ENCODE results near the gene SGCA. TPM values are rescaled to one million over a fixed set of nuclear protein-coding genes. Genes with fewer than 3 reads are reported as not detected.

SGCA gene
- polyA plus RNA-seq, 4 donors: 0.82 to 1.2 (median 0.89) TPM

DNA sequence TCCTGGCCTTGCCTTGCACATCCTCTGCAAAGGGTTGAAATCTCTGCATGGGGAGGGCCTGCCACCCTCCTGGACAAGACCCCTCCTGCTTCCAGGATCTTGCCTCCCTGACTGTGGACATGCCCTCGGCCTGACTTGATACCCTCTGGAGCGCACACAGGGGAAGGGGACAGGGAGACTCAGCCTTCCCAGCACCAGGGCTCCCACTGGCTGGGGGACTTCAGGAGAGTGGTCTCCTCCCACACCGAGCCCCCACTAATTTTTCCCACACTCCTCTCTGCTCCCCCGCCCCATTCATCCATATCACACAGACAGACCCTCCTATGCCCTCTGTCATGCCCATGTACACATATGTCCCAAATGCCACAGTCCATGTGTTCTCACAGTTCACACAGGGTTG is 14.3 kb downstream of the SGCA start:
- no peak for DNase-seq (ENCODE audit: low read depth in 4 of 4, low spot score in 2 of 4)

DNA sequence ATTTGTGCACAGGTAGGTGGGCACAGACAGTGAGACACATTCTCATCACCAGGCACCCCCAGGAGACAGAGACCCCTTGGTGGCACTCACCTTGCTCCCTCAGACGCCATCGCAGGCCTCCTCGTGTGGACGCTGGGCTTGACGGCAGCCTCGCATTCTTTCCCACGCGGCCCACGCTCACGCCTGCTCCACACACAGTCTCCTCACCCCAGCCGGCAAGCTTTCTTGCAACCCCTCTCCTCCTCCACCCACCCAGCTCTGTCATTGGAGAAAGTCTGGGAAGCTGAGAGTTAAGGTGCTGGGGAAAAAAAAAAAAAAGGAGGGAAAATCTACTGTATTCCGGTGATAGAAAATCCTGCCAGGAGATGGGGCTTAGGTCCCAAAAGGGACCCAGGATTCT is 14.8 kb downstream of the SGCA start:
- DNase-seq (ENCODE audit: low read depth in 4 of 4, low spot score in 2 of 4): no peak

DNA sequence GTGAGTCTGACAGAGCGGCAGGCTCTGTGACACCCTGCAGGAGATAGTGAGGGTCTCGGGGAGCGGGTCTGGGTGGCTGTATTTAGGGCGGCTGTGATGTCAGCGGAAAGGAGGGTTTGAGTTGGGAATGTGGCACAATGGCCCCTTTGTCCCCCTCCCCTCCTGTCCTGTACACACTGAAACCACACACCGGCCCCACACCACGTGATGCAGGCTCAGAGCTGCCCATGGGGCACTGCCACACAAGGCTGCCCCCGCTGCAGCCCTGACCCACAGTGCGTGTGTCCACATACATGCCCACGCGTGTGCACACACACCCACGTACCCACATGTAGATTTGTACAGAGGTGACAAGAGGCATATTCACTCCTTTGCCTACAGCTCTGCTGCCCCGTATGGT is 15.3 kb downstream of the SGCA start:
- DNase-seq (ENCODE audit: low read depth in 4 of 4, low spot score in 2 of 4): no peak

DNA sequence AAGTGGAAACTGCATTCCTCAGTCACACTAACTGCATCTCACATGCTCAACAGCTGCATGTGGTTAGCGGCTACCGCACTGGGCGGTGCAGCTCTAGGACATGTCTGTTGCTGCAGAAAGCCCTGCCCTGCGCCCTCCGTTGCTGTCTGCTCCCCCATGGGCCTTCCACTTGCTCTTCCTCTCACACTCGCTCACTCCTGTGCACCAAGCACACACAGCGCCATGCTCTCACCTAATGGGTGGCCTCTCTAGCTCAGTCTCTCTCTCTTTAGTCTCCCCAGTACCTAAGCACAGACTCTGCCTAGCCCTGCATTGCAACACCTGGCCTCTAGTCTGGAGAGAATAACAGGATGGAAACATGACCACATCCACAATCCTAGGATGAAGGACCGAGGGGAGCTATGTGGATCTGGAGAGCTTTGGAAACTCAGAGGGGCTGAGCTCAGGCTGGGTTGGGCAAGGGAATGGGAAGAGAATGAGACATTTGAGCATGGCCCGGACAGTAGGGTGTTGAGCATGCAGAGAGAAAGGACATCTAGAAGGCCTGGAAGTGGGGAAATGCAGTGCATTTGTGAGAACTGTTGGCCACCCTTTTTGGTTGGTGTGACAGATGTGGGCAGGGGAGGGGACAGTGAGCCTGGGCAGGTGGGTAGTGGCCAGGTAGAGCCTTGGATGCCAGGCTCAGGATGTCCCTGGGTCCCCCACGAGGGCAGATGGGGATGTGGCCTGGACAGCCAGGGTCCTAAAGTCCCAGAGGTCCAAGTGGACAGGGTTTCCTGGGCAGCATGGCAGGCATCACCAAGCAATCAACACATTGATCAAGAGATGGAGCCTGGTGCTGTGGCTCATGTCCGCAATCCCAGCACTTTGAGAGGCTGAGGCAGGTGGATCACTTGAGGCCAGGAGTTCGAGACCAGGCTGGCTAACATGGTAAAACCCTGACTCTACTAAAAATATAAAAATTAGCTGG is 16.1 kb downstream of the SGCA start:
- DNase-seq (ENCODE audit: low read depth in 4 of 4, low spot score in 2 of 4): no peak

DNA sequence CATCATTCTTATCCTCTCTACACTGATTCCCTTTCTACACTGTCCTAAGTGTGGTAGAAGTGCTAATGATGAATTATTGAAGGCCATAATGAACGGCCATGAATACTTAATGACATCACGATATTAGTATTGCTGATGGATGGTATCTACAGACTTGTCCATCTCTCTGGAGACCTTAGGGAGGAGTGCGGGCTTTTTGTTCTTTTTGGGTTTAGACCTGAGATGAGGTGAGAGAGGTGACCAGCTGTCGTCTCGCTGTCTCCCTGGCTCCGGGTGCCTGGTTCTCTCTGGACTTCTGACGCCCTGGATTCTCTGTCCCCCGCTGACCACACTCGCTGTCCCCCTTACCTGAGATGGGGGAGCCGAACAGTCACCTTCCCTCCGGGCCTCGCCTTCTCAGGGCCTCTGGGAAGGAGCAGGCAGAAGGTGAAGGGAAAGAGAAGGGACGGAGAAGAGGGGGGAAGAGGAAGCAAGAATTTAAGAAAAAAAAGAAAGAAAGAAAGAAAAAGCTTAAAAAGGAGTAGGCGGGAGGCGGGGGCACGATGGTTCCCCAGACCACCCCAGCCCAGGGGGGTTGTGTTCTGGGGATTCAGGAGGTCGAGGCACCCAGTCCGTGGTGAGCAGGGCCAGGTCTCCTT is 17.1 kb downstream of the SGCA start:
- no peak for DNase-seq (ENCODE audit: low read depth in 4 of 4, low spot score in 2 of 4)

DNA sequence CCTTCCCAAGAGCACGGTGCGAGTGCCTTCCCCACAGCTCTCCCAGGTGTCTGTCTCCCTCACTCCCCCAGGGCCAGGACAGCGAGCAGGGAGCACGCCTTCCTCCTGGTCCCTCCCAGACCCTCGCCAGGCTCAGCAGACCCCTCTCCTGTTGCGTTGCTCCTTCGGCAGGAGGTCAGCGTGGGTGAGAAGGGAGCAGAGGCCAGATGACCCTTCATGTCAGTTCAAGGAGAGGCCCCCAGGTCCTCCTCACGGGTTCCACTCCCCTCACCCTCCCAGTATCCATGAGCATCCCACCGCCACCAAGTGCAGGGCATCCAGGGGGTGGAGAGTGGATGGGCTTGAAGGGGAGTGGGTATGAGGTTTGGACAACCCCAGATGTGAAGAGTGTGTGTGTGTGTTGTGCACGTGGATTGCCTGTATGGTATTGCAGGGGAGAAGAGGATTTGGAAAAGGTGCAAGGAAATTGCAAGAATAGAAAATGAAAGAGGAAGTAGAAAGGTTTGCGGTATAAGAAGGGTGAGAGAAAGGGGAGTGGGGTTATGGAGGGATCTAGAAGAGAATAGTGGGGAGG is 17.7 kb downstream of the SGCA start:
- DNase-seq (ENCODE audit: low read depth in 4 of 4, low spot score in 2 of 4): no peak

DNA sequence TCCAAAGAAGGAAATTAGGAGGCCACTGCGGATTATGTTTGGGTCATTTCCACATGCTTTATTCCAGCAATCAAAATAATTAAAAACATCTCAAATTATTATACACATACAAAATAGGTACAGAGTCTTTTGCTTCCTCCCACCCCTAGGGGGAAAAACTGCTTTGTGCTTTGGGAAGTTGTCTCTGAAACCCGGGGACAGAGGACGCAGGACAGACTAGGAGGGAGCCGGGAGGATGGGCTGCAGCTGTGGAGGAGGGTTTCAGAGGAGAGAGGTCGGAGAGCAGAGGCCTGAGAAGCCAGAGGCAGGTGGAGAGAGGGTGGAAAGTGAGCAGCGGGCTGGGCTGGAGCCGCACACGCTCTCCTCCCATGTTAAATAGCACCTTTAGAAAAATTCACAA is 18.3 kb downstream of the SGCA start:
- DNase-seq (ENCODE audit: low read depth in 4 of 4, low spot score in 2 of 4): no peak

DNA sequence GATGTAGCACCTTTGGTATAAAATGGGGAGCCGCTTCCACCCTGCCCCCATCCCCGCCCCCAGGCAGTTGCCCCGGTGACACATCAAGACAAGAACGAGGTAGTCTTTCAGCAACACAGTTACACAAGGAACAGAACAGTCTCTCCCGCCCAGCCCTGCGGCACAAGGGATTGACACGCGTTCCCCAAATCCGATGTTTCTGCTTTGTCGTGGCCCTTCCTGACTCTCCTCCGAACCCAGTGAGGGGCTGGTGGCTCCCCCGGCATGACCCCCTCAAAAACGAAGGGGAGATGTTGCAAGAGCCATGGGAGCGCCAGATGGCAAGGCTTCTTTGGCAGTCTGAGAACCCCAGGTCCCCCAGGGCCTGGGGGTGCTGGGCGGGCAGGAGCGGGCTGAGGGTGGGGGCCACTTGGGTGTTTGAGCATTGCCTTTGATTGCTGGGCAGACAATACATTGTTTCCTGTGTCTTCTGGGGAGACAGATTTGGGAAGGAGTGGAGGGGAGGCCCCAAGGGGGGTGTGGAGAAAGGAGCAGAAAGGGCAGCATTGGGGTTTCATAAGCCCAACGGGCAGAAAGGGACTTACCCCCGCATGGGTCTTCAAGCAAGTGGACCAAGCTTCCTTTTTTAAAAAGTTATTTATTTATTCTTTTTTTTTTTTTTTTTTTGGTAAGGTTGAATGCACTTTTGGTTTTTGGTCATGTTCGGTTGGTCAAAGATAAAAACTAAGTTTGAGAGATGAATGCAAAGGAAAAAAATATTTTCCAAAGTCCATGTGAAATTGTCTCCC is 19.0 kb downstream of the SGCA start:
- DNase-seq (ENCODE audit: low read depth in 4 of 4, low spot score in 2 of 4): no peak

DNA sequence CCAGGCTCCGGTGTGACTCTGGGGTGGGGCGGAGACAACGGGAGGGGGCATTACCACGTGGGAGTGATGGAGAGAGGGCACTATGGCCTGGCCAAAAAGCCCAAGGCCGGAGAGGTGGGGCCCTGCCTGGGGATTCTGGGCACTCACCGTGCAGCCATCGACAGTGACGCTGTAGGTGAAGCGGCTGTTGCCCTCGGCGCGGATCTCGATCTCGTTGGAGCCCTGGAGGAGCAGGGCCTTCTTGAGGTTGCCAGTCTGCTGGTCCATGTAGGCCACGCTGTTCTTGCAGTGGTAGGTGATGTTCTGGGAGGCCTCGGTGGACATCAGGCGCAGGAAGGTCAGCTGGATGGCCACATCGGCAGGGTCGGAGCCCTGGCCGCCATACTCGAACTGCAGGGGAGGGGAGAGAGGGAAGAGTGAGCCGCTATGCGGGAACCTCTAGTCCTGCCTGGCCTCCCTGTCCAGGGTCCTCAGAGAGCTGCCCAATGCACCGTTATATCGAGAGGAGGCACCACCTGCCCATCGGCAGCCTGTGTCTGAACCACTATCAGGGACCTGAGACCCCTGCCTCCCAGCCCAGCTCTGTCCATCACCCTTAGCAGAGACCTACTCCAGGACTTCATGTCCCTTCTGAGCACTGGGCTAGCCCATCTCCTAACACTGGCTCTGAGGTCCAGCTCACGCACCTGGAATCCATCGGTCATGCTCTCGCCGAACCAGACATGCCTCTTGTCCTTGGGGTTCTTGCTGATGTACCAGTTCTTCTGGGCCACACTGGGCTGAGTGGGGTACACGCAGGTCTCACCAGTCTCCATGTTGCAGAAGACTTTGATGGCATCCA is 20.0 kb downstream of the SGCA start:
- no peak for DNase-seq (ENCODE audit: low read depth in 4 of 4, low spot score in 2 of 4)

DNA sequence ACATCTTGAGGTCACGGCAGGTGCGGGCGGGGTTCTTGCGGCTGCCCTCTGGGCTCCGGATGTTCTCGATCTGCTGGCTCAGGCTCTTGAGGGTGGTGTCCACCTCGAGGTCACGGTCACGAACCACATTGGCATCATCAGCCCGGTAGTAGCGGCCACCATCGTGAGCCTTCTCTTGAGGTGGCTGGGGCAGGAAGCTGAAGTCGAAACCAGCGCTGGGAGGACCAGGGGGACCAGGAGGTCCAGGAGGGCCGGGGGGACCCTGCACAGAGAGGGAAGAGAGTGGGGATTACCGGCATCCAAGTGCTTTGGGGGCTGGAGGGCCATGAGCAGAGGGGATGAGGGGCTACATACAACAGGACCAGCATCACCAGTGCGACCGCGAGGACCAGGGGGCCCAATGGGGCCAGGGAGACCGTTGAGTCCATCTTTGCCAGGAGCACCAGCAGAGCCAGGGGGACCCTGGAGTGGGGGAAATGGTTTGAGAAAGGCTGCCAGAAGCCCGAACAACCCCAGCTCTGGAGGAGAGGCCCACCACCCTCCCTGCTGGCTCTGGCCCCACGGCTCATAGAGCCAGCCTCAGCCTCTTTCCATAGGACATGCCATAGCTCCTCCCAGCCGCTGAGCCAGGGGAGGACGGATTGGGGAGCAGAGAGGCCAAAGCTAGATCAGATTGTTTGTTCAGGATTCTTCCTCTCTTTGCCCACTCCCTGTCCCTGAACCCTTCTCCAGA is 21.0 kb downstream of the SGCA start:
- DNase-seq (ENCODE audit: low read depth in 4 of 4, low spot score in 2 of 4): no peak

DNA sequence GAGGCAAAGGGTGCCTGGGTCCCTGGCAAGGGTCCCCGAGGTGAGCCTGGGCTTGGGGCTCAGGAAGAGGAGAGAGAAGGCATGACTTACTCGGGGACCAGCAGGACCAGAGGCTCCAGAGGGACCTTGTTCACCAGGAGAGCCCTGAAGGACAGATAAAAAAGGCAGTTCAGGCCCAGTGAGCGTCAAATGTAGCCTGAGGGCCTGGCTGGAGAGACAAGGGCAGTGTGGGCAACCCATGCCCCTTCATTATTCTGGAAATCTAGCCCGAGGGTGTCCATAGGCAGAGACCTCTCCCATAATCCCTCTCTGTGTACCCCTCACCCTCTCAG is 21.6 kb downstream of the SGCA start:
- DNase-seq (ENCODE audit: low read depth in 4 of 4, low spot score in 2 of 4): no peak

DNA sequence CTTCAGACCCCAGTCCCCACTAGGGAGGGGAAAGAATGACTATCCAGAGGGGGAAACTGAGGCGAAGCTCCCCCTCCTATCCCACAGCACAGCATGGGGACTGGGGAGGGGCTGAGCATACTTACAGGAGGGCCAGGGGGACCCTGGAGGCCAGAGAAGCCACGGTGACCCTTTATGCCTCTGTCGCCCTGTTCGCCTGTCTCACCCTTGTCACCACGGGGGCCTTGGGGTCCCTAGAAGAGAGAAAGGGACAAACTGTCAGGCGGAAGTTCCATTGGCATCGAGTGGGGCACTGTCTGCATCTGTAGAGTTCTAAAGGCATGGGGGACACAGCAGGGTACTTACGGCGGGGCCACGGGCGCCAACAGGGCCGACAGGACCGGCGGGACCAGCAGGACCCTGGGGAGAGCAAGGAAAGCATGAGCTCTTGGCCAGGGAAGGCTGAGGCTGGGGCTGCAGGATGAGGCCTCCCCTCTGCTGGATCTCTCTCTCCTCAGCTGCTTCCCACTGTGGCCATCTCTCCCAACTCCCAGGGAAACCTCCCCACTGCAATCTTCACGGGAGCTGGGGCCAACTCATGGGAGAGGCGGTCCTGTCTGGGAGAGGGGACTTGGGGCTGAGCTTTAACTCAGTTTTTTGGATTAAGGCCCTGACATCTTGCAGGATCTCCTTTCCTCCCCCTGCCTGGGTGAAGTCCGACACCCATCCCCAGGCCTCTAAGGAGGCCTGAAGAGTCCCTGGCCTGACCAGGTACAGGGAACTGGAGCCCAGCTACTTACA is 22.1 kb downstream of the SGCA start:
- DNase-seq (ENCODE audit: low read depth in 4 of 4, low spot score in 2 of 4): no peak

DNA sequence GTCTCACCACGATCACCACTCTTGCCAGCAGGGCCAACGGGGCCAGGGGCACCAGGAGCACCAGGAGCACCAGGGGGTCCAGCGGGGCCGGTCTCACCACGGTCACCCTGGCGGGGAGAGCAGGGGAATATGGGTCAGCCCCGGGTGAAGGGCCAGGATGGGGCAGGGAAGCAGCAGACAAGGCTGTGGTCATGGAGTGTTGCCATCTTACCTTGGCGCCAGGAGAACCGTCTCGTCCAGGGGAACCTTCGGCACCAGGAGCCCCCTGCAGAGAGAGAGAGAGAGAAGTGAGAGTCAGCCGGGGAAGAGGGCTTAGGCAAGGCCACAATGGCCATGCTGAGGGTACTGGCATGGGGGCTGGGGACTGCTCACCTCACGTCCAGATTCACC is 22.7 kb downstream of the SGCA start:
- no peak for DNase-seq (ENCODE audit: low read depth in 4 of 4, low spot score in 2 of 4)

DNA sequence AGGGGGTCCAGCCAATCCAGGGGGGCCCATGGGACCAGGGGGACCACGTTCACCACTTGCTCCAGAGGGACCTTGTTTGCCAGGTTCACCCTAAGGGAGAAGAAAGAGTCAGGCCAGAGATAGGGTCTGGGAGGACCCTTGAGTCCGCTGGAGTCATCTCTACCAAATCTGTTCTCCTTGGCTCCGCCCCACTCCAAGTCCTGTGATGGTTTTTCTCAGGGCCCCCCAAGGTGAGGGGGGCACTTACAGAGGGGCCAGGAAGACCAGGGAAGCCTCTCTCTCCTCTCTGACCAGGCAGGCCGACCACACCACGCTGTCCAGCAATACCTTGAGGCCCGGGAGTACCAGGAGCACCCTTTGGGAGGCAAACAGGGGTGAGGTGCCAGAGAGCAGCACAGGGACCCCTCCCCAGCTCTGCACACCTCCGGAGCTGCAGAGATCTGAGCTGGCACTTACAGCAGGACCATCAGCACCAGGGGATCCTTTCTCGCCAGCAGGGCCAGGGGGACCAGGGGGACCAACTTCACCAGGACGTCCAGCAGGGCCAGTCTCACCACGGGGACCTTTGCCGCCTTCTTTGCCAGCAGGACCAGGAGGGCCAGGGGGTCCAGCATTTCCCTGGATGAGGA is 23.2 kb downstream of the SGCA start:
- no peak for DNase-seq (ENCODE audit: low read depth in 4 of 4, low spot score in 2 of 4)

DNA sequence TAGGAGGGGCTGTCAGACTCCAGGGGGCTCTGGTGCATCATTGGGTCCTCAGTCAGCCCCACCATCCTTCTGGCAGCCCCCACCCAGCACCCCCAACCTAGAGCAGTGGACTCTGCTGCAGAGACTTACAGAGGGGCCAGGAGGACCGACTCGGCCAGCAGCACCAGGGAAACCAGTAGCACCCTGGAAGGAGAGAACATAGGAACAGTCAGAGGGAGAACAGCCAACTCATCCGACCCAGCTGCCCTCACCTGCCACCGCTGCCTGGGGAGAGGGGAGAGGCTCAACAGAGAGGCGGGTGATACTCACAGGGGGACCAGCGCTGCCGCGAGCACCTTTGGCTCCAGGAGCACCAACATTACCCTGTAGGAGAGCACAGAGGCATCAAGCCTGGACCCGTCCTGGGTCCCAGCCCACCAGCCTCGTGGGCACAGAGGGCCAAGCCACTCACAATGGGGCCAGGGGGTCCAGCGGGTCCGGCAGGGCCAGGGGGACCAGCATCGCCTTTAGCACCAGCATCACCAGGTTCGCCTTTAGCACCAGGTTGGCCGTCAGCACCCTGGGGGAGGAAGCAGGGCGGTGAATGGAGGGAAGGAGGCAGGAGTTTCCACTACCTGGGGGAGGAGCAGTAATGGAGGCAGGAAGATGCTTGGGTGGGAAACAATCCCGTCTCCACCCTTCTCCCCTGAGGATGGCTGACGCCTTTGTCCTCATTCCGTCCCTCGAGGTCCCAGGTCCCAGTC is 23.9 kb downstream of the SGCA start:
- DNase-seq (ENCODE audit: low read depth in 4 of 4, low spot score in 2 of 4): no peak

DNA sequence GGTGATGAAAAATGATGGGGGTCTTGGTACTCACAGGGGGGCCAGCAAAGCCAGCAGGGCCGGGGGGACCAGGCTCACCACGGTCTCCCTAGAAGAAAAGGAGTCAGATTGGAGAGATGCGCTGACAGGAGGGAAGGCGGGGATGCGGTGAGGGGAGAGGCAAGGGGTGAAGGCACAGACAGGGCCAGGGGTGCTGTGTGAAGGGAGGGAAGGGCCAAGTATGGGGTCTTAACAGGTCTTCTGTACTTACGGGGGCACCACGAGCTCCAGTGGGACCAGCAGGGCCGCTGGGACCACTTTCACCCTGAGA is 24.4 kb downstream of the SGCA start:
- DNase-seq (ENCODE audit: low read depth in 4 of 4, low spot score in 2 of 4): no peak

DNA sequence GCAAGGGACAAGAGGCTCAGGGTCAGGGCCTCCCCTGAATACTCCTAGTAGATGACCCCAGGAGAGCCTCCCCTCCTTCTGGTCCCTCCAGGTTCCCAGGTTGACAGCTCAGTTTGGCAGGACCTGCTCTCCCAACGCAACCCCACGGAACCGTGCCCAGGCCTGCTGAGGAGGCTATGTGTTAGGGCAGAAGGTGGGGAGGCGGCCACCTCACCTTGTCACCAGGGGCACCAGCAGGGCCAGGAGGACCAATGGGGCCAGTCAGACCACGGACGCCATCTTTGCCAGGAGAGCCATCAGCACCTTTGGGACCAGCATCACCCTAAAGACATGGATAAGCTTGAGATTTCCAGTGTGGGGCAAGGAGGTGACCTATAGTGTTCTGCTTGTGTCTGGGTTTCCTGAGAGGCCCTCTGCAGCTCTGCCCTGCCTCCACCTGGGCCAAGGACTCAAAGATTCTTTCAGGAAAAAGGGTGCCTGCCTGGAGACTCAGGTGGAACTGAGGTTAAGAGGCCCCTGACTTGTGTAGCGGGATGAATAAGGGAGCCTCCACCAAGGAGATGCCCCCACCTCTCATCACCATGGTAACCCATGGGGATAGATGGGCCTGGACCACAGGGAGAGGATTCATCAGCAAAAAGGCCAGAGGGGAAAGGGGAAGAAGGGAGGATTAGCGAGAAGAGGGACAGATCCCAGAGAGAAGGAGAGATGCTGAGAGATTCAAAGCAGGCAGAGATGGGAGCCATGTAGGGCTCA is 25.0 kb downstream of the SGCA start:
- no peak for DNase-seq (ENCODE audit: low read depth in 4 of 4, low spot score in 2 of 4)
